GM21447 (cell line): ENCODE measurements around the gene CPN1.
"Not testable (repeated sequence)": the region's sequence is repeated elsewhere in the genome, so short reads cannot be mapped to it uniquely, and the experiment has no call there.

Experiments used
- ATAC-seq: cut with Tn5 transposase; IDR thresholded peaks from one replicate; pipeline ENCODE4 v1.9.1; 2021; ENCODE audit not compliant: unreplicated experiment

The CPN1 gene

GRCh38 chr10:100082276-100082675 is 607 bp upstream of the CPN1 start:
- ATAC-seq, result not testable (repeated sequence)

DNA sequence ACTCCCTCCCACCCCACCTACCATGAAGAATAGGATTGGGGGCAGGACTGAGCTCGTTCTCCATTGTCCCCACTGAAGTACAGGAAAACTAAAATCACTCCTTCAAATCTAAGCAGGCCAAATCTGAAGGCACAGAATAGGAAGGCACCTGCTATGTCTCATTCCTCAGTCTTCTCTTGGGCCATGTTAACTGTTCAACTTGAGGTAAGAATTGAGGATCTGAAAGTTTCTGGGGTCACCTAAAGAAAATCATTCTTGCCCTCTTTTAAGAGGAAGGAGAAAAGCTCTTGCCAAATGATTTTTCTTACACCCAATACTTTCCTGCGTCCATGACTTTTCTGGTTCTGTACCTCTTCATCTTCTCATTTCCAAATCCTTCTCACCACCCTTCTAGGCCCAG is 4.9 kb downstream of the CPN1 start:
- ATAC-seq, result no peak

DNA sequence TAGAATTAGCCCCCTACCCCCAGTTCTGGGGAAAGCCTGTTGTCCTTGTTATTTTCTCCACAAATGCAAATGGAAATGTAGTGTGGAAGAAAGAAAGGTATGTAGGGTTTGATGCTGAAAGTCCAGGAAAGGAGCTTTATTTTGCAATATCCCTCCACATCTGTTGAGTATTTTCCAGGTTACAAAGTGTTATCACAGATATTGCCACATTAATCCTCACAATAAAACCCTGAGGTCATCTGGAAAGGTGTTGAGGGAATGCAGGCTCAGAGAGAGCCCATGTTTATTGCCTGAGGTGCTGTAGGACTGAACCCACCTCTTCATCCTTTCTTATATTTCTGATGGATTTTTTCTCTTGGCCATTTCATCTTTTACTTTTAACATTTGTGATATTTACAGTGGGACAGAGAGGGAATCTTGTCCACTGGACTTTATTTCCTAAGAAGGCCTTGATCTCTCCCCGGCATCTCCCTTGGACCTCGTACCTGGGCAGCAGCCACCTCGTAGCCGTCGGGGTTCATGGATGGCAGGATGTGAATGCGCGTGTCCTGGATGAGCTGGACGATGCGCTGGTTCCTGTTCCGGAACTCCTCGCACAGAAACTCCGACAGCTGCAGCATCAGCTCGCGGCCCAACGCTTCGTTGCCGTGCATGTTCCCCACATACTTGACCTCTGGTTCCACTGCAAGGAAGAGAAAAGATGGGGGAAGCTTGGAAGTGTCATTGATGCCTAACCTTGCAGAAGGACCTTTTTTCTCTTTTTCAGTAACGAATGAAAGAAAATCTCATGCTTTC is 6.0 kb downstream of the CPN1 start:
- ATAC-seq, result no peak

DNA sequence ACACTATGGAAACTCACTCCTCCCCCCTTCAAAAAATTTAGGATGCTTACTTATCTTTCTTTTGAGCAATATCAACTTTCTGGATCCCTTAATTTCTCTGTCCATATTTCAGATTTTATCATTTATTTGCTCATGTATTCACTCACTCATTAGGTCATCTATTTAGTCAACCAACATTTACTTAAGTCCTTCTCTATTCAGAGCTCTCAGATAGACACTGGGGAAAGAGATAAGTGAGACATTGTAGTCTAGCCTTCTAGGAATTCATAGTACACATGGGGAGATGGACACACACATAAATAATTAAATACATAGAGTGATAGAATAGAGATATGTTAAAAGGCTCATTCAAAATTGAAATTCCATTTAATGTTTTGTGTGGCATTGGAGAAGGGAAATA is 9.2 kb downstream of the CPN1 start:
- ATAC-seq, result no peak

DNA sequence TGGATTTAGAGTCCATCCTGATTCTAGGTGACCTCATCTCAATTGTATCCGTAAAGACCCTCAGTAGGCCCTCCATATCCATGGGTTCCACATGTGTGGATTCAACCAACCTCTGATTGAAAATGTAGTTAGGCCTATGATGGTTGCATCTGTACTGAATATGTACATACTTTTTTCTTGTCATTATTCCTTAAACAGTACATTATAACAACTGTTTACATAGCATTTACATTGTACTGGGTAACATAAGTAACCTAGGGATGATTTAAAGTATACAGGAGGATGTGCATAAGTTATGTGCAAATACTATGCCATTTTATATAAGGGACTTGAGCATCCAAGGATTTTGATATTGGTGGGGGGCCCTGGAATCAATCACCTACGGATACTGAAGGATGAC is 10.1 kb downstream of the CPN1 start:
- no peak for ATAC-seq

DNA sequence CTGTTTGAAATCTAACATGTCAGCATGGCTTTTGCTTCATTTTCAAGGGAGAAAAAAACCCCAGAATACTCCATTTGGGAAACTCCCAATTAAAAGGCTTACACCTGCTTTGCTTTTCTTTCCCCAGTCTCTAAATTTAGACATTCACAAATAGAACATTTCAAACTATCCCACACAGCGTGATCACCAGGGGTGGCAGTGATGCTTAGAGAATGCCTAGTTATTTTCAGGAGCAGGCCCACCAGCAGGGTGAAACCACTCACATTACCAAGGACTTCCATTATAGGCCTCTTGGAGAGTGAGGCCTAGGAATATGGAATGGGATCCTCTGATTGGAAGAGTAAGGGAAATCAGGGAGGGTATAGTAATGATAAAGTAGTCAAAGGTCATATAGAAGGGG is 14.2 kb downstream of the CPN1 start:
- no peak for ATAC-seq

DNA sequence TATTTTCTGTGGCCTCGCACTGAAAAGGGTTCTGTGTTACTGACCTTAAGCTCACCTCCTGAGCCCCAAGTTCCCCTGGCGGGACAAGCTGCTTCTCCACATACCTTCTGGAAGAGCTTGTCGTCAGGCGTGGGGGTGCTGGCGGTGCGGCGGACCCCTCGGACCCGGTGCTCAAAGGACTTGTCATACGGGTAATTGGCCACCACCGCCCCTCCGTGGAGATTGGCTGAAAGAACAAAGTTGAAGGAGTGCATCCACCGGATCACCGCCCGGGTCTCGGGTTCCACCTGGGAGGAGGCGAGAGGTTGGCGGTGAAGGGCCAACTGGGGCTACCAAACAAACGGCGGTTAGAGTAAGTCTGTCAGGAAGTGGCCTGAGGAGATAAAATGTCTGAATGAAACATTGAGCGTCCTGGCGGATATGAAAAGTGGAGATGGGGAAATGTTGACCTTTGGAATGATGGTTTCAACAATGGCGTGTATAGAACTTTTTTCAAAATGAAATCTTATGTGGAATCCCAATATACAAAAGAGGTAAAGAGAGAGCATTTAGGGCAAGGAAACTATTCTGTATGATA is 16.5 kb downstream of the CPN1 start:
- no peak for ATAC-seq

DNA sequence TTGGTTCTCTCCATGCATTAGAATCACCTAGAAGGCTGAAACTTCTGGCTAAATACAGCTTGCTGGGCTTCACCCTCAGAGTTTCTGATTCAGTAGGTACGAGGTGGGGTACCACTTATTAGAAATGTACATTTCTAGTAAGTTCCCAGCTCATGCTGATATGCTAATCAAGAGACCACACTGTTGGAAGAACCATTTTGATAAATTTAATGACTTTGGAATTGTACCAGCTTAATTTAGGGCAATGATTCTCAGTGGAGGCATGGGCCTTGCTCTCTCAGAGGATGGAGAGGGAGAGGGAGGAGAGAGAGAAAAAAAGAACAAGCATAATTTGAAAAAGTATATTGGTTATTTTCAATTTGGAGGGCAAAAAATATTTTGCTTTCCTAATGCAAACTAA is 20.3 kb downstream of the CPN1 start:
- no peak for ATAC-seq

- no peak for ATAC-seq
Observed at GRCh38 chr10:100057948-100058347, 23.7 kb downstream of the CPN1 start.

GRCh38 chr10:100053686-100054460 is 27.8 kb downstream of the CPN1 start:
- no peak for ATAC-seq

GRCh38 chr10:100046021-100046486 is 35.6 kb downstream of the CPN1 start:
- ATAC-seq, result no peak

DNA sequence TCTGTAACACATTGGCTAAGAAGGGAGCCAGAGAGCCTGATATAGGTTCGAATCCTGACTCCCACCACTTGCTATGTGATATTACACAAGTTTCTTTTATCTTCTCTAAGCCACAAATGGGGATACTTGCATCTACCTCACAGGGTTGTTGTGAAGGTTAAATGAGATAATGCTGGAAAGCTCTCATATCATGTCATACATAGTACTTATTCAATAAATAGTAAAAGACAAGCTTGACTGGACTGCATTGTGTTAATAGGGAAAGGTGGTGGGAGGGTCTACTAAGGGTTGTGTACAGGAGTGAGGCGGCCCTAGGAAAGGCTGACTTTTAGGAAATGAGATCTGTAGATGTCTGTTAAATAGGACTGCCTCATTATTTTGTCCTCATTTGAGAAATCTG is 36.1 kb downstream of the CPN1 start:
- ATAC-seq, result no peak

DNA sequence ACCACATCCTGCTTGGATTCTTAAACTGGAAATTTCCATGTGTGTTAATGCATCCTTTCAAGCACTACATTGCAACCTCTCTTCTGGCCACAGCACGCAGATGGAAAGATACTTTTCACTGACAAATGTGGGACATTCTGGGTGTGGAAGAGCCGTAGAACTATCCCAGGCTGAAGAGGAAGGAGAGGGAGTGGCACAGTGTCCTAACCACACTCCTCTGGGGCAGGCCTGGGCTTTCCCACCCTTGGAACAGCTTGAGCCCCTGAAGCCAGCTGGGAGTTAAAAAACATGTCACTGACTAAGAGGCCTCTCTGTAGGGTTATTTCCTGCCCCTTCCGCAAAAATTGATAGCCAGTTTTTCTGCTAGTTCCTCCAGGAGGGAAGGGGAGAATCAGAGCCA is 37.9 kb downstream of the CPN1 start:
- ATAC-seq, result no peak

GRCh38 chr10:100043344-100043743 is 38.3 kb downstream of the CPN1 start:
- ATAC-seq, result no peak

GRCh38 chr10:100041306-100042002 is 40.2 kb downstream of the CPN1 start:
- ATAC-seq, result no peak

- ATAC-seq, result no peak
Observed at GRCh38 chr10:100038561-100039071, 43.1 kb downstream of the CPN1 start.

- ATAC-seq, result no peak
Observed at GRCh38 chr10:100037758-100038315, 43.8 kb downstream of the CPN1 start.

- no peak for ATAC-seq
Observed at GRCh38 chr10:100036850-100037249, 44.8 kb downstream of the CPN1 start.

DNA sequence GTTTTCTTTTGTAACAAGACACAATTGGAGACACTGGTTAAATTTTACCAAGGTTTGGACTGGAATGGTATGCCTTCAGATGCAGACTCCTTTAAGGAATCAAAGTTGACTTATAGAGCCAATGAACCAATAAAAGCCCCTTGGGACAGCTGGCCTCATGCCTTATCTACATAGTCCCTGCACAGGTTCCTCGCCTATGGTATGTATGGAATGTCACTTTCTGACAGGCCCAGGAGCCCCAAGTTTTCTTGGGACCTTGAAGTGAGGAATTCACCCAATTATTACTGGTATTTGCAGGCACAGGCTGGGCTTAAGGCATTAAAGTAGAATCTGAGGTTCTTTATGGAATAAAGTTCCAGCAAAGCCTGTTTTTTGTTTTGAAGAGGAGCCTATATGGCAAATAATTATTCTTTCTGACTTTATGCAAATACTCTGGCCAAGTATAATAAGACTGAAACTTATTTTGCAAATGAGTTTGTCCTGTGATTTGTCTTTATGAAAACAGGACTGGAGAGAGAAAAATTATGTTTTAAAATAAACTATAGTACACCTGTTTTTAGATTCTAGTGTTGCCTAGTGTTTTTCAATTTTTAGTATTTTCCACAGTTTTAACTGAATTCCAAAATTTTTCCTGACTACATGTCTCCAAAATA is 47.8 kb downstream of the CPN1 start:
- ATAC-seq, result no peak

GRCh38 chr10:100027416-100027815 is 54.3 kb downstream of the CPN1 start:
- no peak for ATAC-seq
